RWPE1 (cell line): ENCODE measurements around the gene FLT4.

Experiments
- CTCF ChIA-PET: fragments of 350-600 bp; sonication (Branson Sonifier 250); formaldehyde crosslinking; extraction: SDS; loops from one replicate; lab custom pipeline; 2021; lab: Yijun Ruan, JAX
- POLR2A ChIA-PET: fragments of 400-600 bp; formaldehyde crosslinking; extraction: SDS; loops from one replicate; lab custom pipeline; 2020; ENCODE audit warnings: antibody characterized with exemption; ENCODE audit not compliant: low non-redundant PET; lab: Yijun Ruan, JAX
- DNase-seq: peaks from one replicate; pipeline ENCODE4 v3.0.0; 2012; ENCODE audit warnings: low spot score
- H3K27ac ChIP-seq: fragments of 450-650 bp; 2 replicates; pipeline ENCODE4 v1.5.1; 2017
- CTCF ChIP-seq: fragments of 450-650 bp; conservative IDR thresholded peaks from 2 replicates; pipeline ENCODE4 v1.5.1; 2017; ENCODE audit warnings: low read depth, mild to moderate bottlenecking

FLT4 gene

DNA sequence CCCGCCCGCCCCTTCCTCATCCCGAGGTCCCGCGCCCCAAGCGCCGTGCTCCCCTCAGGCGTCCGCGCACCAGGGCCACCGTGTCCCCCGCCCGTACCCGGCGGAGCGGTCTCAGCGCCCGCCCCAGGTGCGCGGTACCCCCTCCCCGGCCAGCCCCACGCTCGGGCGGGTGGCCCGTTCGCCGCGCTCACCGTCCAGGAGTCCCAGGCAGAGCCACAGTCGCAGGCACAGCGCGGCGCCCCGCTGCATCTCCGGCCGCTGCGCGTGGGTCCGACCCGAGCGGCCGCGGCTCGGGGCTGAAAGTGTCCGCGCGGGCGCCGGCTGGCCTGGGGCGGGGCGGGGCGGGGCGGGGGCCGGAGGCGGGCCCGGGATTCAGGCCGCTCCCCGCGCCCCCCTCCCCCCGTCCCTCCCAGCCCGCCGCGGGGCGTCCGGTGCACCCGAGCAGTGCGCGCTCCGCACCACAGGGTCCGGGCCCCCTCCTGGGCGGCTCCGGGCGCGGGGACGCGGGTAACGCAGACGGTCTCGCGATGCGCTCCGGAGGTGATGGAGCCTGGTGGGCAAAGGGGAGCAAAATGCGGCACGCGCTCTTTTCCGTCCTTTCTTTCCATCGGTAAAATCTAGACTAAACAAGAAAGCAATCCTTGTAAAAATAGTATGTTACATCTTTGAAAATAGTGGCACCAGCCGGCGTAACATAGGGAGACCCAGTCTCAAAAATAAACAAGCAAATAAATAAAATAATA is at the start of gene FLT4:
Gene FLT4, minus strand, starts transcription at position 304 of the 743 bp plus-strand sequence. Its CDS starts 55 bp downstream, at position 249.
- H3K27ac ChIP-seq: no peak within 1 kb of the TSS
- no peak for TF ChIP-seq CTCF
- CTCF ChIA-PET: interaction anchor here (0.7 to 1.2 kb wide), 2 partner anchors 43 to 523 kb away, joined by 3 to 7 read pairs; no protein-coding TSS in a partner anchor
- POLR2A ChIA-PET: no interaction called here
- no peak for DNase-seq

GRCh38 chr5:180699042-180699441 is 49.6 kb upstream of the FLT4 start:
- no peak for DNase-seq
- no peak overlapping the region for H3K27ac ChIP-seq
- no peak for TF ChIP-seq CTCF
- CTCF ChIA-PET: interaction anchor here (0.7 kb wide), 1 partner anchor 19 kb away, joined by 5 read pairs; no protein-coding TSS in a partner anchor
- POLR2A ChIA-PET: no interaction called here

DNA sequence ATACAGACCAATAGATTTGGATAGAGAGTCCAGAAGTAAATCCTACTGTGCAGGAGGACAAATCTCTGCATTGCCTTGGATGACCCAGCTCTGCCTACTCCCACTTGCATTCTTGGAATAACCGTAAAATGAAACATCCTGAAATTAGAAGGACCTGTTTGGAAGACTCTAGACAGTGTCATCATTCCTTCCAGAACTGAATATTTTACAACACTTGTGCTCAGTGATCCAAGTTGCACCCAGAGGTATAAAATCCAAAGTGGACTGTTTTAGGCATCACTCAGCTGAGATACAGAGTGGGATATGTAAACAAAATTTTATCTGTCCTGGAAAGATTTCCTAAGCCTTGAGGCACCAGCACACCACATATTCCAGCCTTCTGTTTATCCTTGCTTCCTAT is 46.7 kb upstream of the FLT4 start:
- DNase-seq: no peak
- TF ChIP-seq CTCF: no peak
- no peak overlapping the region for H3K27ac ChIP-seq
- ChIA-PET CTCF (interaction anchor here (0.6 to 0.7 kb wide), 2 partner anchors 54 kb away, joined by 3 to 7 read pairs; no protein-coding TSS in a partner anchor), POLR2A (no interaction called here)

- no peak for DNase-seq
- no peak for TF ChIP-seq CTCF
- ChIA-PET CTCF (no interaction called here), POLR2A (no interaction called here)
- no peak overlapping the region for H3K27ac ChIP-seq
Observed at GRCh38 chr5:180692429-180692828, 43.0 kb upstream of the FLT4 start.

DNA sequence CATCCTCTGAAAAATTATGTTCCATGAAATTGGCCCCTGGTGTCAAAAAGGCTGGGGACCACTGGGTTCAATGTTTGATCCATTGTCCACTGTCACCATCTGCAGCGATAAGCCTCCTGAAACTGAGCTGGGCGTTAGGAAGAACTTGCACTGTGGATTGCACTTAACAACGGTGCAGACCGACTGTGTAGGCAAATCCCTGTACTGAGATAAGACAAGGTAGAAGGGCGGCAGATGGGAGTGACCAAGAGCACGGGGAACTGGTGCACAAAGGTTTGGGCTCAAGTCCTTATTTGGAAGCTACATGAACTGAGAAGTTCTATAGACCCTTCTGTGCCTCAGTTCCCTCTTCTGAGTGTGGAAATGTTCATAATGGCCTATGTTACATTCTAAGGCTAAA is 41.6 kb upstream of the FLT4 start:
- TF ChIP-seq CTCF: no peak
- ChIA-PET POLR2A (no interaction called here), CTCF (interaction anchor here (0.6 kb wide), 1 partner anchor 928 kb away, joined by 3 read pairs; no protein-coding TSS in a partner anchor)
- DNase-seq: no peak
- no peak overlapping the region for H3K27ac ChIP-seq

DNA sequence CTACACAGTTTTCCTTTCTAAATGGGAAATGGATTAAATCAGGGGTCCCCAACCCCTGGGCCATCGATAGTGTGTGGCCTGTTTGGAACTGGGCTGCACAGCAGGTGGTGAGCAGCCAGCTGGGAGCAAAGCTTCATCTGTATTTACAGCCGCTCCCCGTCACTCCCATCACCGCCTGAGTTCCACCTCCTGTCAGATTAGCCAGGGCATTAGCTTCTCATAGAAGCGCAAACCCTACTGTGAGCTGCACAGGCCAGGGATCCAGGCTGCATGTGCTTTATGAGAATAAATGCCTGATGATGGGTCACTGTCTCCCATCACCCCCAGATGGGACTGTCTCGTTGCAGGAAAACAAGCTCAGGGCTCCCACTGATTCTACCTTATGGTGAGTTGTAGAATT is 41.2 kb upstream of the FLT4 start:
- no peak for DNase-seq
- TF ChIP-seq CTCF: no peak
- no peak overlapping the region for H3K27ac ChIP-seq
- ChIA-PET POLR2A (no interaction called here), CTCF (interaction anchor here (0.6 kb wide), 1 partner anchor 927 kb away, joined by 3 read pairs; no protein-coding TSS in a partner anchor)
